ENCODE results near the gene LAYN. TPM values are rescaled to one million over a fixed set of nuclear protein-coding genes. Genes with fewer than 3 reads are reported as not detected.

LAYN gene
- polyA plus RNA-seq, 1 experiment: 302 TPM

DNA sequence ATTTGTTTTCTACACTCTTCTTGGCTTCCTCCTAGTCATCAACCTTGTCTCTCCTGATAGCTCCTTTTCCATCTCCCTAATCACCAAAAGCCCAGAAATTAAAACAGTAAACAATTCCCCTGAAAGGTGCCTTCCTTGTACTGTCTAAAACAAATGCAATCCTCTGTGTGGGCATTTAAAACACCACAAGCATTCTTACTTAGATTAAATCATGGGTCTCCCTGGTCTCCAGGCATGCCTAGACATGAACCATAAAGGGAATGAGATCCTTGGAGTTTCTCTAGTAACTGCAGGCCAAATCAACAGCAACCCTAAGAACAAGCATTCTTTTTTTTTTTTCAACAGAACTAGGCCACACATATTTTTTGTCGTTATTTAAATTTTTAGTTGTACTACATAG lies 30.2 kb upstream of the LAYN start:
- CTCF ChIA-PET: no interaction called here
- POLR2A ChIA-PET: no interaction called here
- no peak for DNase-seq (ENCODE audit: low read depth)
- Histone ChIP-seq H3K4me3 (ENCODE audit: low read depth, low read length) (no peak overlapping the region), H3K36me3 (ENCODE audit: control insufficient read depth, insufficient read depth, low read length) (no peaks in the 10 kb centered on the region), H3K27me3 (ENCODE audit: control insufficient read depth, insufficient read depth, low read length) (no peaks in the 10 kb centered on the region)
- TF ChIP-seq, protein P1, sequence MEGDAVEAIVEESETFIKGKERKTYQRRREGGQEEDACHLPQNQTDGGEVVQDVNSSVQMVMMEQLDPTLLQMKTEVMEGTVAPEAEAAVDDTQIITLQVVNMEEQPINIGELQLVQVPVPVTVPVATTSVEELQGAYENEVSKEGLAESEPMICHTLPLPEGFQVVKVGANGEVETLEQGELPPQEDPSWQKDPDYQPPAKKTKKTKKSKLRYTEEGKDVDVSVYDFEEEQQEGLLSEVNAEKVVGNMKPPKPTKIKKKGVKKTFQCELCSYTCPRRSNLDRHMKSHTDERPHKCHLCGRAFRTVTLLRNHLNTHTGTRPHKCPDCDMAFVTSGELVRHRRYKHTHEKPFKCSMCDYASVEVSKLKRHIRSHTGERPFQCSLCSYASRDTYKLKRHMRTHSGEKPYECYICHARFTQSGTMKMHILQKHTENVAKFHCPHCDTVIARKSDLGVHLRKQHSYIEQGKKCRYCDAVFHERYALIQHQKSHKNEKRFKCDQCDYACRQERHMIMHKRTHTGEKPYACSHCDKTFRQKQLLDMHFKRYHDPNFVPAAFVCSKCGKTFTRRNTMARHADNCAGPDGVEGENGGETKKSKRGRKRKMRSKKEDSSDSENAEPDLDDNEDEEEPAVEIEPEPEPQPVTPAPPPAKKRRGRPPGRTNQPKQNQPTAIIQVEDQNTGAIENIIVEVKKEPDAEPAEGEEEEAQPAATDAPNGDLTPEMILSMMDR (IDR thresholded peaks at IDR 0.05; ENCODE audit: insufficient read depth, low read depth, low read length): no peak

DNA sequence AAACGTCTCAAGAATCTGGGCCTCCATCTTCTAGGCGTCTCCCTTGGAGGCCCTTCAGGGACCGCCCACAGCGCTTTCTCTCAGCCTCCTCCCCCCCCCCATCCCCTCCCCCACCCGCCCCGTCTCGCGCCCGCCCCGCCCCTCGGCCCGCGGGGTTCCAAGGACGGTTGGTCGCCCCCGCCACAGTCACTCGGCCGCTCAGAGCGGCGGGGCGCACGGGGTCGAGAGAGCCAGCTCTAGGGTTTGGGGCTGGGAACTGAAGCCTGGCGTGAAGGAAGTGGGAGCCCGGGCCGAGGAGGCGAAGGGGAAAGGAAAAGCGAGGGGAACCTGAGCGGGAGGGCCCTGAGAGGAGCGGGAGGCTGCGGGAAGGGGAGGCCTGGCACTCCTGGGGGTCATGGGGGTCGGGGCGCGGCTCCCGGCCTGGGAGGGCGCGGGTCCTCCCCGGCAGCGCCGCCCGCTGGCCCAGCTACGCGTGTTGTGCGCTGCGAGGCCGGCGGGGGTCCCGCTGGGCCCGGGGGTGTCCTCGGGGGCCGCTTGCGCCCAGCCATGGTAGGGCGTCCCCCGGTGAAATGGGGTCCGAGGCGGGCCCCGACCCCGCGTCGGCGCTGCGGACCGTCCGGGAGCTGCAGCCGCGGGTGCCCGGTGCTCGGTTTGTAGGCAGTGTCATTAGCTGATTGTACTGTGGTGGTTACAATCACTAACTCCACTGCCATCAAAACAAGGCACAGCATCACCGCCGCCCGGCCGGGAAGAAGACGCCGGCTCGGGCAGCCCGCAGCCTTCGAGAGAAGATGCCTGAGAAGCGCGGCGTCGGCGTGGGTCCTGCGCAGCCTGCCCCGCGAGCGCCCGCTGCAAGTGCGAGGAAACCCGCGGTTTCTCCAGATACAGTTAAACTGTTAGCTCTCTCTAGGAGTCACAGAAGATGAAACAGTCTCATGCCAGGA lies 28.0 kb upstream of the LAYN start, which contains the start of gene BTG4:
TSS of gene BTG4 (minus strand) at position 91 of the 944 bp plus-strand sequence. CDS start 13,610 bp downstream, outside the sequence.
- no peak for DNase-seq (ENCODE audit: low read depth)
- TF ChIP-seq, protein P1 (IDR thresholded peaks at IDR 0.05; ENCODE audit: insufficient read depth, low read depth, low read length): no peak
- Histone ChIP-seq H3K4me3 (ENCODE audit: low read depth, low read length) (peak within 1 kb of the TSS; percentile 48), H3K36me3 (ENCODE audit: control insufficient read depth, insufficient read depth, low read length) (no peaks in the 10 kb centered on the region), H3K27me3 (ENCODE audit: control insufficient read depth, insufficient read depth, low read length) (no peaks in the 10 kb centered on the region)
- CTCF ChIA-PET: interaction anchor here (1.0 kb wide), 1 partner anchor 56 kb away, joined by 3 read pairs; no protein-coding TSS in a partner anchor
- POLR2A ChIA-PET: interaction anchor here (0.6 kb wide), 1 partner anchor 406 kb away, joined by 3 read pairs; no protein-coding TSS in a partner anchor

DNA sequence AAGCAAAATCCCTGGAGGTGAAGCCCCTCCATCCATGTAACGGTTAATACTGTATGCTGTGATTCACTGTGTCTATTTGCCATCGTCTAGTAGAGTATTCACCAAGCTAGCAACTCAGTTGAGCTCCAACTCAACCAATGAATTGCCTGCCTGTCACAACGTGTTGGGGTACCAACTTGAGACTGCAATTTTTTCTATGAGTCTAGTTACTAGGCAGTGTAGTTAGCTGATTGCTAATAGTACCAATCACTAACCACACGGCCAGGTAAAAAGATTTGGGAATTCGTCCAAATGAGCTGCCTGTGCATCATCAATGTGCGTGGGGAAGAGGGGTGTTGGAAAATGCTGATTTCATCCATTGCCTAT lies 27.3 kb upstream of the LAYN start:
- DNase-seq (ENCODE audit: low read depth): no peak
- Histone ChIP-seq H3K27me3 (ENCODE audit: control insufficient read depth, insufficient read depth, low read length) (no peaks in the 10 kb centered on the region), H3K36me3 (ENCODE audit: control insufficient read depth, insufficient read depth, low read length) (no peaks in the 10 kb centered on the region), H3K4me3 (ENCODE audit: low read depth, low read length) (peak overlapping the region; percentile 48)
- TF ChIP-seq, protein P1 (IDR thresholded peaks at IDR 0.05; ENCODE audit: insufficient read depth, low read depth, low read length): no peak
- ChIA-PET POLR2A (interaction anchor here (0.6 kb wide), 1 partner anchor 407 kb away, joined by 3 read pairs; no protein-coding TSS in a partner anchor), CTCF (interaction anchor here (1.0 kb wide), 2 partner anchors 56 to 68 kb away, joined by 3 read pairs; no protein-coding TSS in a partner anchor)

DNA sequence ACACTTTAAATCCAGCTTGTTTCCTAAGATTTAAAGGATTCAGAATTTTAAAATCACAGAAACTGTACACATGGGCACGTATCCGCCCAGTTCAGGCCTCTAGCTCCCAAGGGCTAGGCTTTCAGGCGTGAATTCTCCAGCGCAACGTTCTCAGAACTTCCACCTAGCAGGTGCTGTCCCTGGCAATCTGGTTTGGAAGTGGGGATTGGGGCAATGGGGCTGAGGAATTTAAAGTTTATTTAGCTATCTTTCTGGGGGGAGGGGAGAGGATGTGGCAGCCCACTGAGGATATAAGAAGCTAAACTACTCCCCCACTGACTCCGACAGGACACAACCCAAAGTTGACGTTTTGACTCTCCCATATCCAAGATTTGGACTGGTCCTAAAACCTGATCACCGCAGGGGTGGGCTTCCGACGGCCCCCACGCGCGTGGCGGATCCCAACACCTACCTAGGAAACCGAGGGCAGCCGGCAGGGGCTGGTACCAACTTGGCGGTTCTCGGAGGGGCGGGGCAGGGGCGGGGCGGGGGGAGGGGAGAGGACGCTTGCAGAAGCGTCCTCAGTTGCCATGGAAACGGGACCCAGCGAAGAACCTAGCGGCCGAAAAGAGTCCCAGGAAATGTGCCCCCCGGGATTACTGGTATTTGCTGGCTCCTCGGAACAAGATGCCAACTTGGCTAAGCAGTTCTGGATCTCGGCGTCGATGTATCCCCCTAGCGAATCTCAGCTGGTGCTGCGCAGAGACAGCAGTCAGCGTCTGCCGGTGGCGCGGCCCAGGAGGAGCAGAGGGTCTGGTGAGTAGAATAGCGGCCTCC lies 26.1 kb upstream of the LAYN start, which contains the start of gene HOATZ:
TSS of gene HOATZ (plus strand) at position 563 of the 816 bp plus-strand sequence. CDS start at position 570, 7 bp downstream.
- no peak for DNase-seq (ENCODE audit: low read depth)
- POLR2A ChIA-PET: no interaction called here
- Histone ChIP-seq H3K36me3 (ENCODE audit: control insufficient read depth, insufficient read depth, low read length) (no peaks in the 10 kb centered on the region), H3K27me3 (ENCODE audit: control insufficient read depth, insufficient read depth, low read length) (no peaks in the 10 kb centered on the region), H3K4me3 (ENCODE audit: low read depth, low read length) (no peak within 1 kb of the TSS)
- CTCF ChIA-PET: interaction anchor here (1.0 to 1.1 kb wide), 2 partner anchors 12 to 69 kb away, joined by 3 read pairs; no protein-coding TSS in a partner anchor
- TF ChIP-seq, protein P1 (IDR thresholded peaks at IDR 0.05; ENCODE audit: insufficient read depth, low read depth, low read length): 0 out of 2 replicates have a peak, but pooled peaks have one; percentile 10
